OCI-LY7 (cell line): ENCODE measurements around the gene CNIH3. TPM values are rescaled to one million over a fixed set of nuclear protein-coding genes. Genes with fewer than 3 reads are reported as not detected.

ENCODE experiments used
- BruUV-seq: library from RNA; stranded (reverse); fragments of 400-500 nt; replicated peaks from 2 replicates; lab custom pipeline; 2021; lab: Mats Ljungman, UMichigan
- CTCF ChIA-PET: fragments of 300-600 bp; sonication (Branson Sonifier 250); formaldehyde crosslinking; loops from one replicate; lab custom pipeline; 2022; ENCODE audit warnings: antibody characterized with exemption; ENCODE audit not compliant: unreplicated experiment; lab: Charles Lee
- POLR2A ChIA-PET: fragments of 300-600 bp; sonication (Branson Sonifier 250); formaldehyde crosslinking; loops from one replicate; lab custom pipeline; 2022; ENCODE audit warnings: antibody characterized with exemption; lab: Charles Lee
- DNase-seq: peaks from one replicate; pipeline ENCODE4 v3.0.0-alpha.2; 2015; ENCODE audit warnings: low spot score
- H2AFZ ChIP-seq: fragments of 200-600 bp; sonication (generic), shearing (Covaris generic); 2 replicates; pipeline ENCODE4 v1.6.1; 2014; ENCODE audit warnings: mild to moderate bottlenecking, antibody characterized with exemption, low read length, moderate library complexity
- H3K27ac ChIP-seq: fragments of 200-600 bp; sonication (generic); 2 replicates; pipeline ENCODE4 v1.5.1; 2014; ENCODE audit warnings: mixed run types, low read depth, mild to moderate bottlenecking, moderate library complexity, low read length, inconsistent platforms; ENCODE audit not compliant: poor library complexity, severe bottlenecking
- H3K36me3 ChIP-seq: fragments of 200-600 bp; sonication (generic); 2 replicates; pipeline ENCODE4 v1.6.1; 2014; ENCODE audit warnings: mild to moderate bottlenecking, antibody characterized with exemption, low read length, moderate library complexity, mixed read lengths; ENCODE audit not compliant: insufficient read depth
- H3K4me1 ChIP-seq: fragments of 200-600 bp; sonication (generic); 2 replicates; pipeline ENCODE4 v1.5.1; 2014; ENCODE audit warnings: mild to moderate bottlenecking, low read length; ENCODE audit not compliant: insufficient read depth, poor library complexity, severe bottlenecking
- H3K4me2 ChIP-seq: fragments of 200-600 bp; sonication (generic); 2 replicates; pipeline ENCODE4 v1.6.1; 2014; ENCODE audit warnings: mild to moderate bottlenecking, low read length
- H3K4me3 ChIP-seq: fragments of 200-600 bp; sonication (generic); 2 replicates; pipeline ENCODE4 v1.5.1; 2014; ENCODE audit warnings: mild to moderate bottlenecking, low read depth, low read length; ENCODE audit not compliant: poor library complexity, severe bottlenecking
- H3K79me2 ChIP-seq: fragments of 200-600 bp; sonication (generic); 2 replicates; pipeline ENCODE4 v1.6.1; 2016; ENCODE audit warnings: low read depth, mild to moderate bottlenecking, low read length, moderate library complexity, mixed read lengths; ENCODE audit not compliant: insufficient read depth
- H3K9me2 ChIP-seq: fragments of 200-600 bp; sonication (generic); 2 replicates; pipeline ENCODE4 v1.6.1; 2016; ENCODE audit warnings: mild to moderate bottlenecking, low read length, mixed read lengths; ENCODE audit not compliant: insufficient read depth
- H3K9me3 ChIP-seq: fragments of 200-600 bp; sonication (generic); 2 replicates; pipeline ENCODE4 v1.6.1; 2014; ENCODE audit warnings: mild to moderate bottlenecking, mixed run types, low read length, mixed read lengths
- H4K20me1 ChIP-seq: fragments of 200-600 bp; sonication (generic); 2 replicates; pipeline ENCODE4 v1.6.1; 2014; ENCODE audit warnings: mild to moderate bottlenecking, antibody characterized with exemption, low read length, moderate library complexity, mixed read lengths; ENCODE audit not compliant: insufficient read depth
- CTCF ChIP-seq: fragments of 200-600 bp; sonication (generic); conservative IDR thresholded peaks from 2 replicates; pipeline ENCODE4 v1.5.1; 2014; ENCODE audit warnings: mild to moderate bottlenecking, antibody characterized with exemption, low read length, moderate library complexity, mixed read lengths
- EZH2phosphoT487 ChIP-seq: fragments of 200-600 bp; sonication (generic); IDR thresholded peaks from 2 replicates; pipeline ENCODE4 v1.6.1; 2018; ENCODE audit warnings: low read depth, borderline replicate concordance, mild to moderate bottlenecking, mixed run types, antibody characterized with exemption, low read length, moderate library complexity, mixed read lengths
- intact Hi-C: fragments of 100-400 bp; cut with micrococcal nuclease; formaldehyde crosslinking; loops from one replicate; pipeline ENCODE4 v1.10.0; 2022; ENCODE audit not compliant: unreplicated experiment
- total RNA-seq, 2 experiments: library from RNA; depleted of rRNA in 1 of 2; stranded (reverse); fragments of >200 nt in 1 of 2; shearing (Covaris generic) in 1 of 2; gene quantifications; 2 replicates each; pipeline ENCODE4 v1.2.3, GENCODE V29; 2014 to 2022

Gene CNIH3
- total RNA-seq, 2 experiments from 2014 or later = 1.9 to 2.4 TPM

GRCh38 chr1:224609333-224609732, 6.8 kb upstream of the CNIH3 start:
- intact Hi-C loops = loop anchor here (10.0 kb wide), 1 partner anchor 95 kb away; no protein-coding TSS in a partner anchor
- Histone ChIP-seq H3K4me3 (no peak overlapping the region), H3K9me2 (no peaks in the 10 kb centered on the region), H3K9me3 (no peaks in the 10 kb centered on the region), H4K20me1 (no peaks in the 10 kb centered on the region), H3K79me2 (no peaks in the 10 kb centered on the region), H3K27ac (no peak overlapping the region), H3K4me1 (no peaks in the 10 kb centered on the region), H2AFZ (no peak overlapping the region), H3K36me3 (no peaks in the 10 kb centered on the region), H3K4me2 (no peak overlapping the region)
- POLR2A ChIA-PET = interaction anchor here (0.5 kb wide), 1 partner anchor 377 kb away, joined by 3 read pairs; no protein-coding TSS in a partner anchor
- no peak for DNase-seq
- no TSS peak for BruUV-seq
- TF ChIP-seq CTCF (no peak), EZH2phosphoT487 (no peak)
- CTCF ChIA-PET = no interaction called here

GRCh38 chr1:224612246-224612645, 3.9 kb upstream of the CNIH3 start:
- H3K4me2 ChIP-seq = no peak overlapping the region
- intact Hi-C loops = no loop called here
- no peaks in the 10 kb centered on the region for H4K20me1 ChIP-seq
- no peaks in the 10 kb centered on the region for H3K4me1 ChIP-seq
- H3K27ac ChIP-seq = no peak overlapping the region
- no peak overlapping the region for H2AFZ ChIP-seq
- POLR2A ChIA-PET = no interaction called here
- no peaks in the 10 kb centered on the region for H3K36me3 ChIP-seq
- TF ChIP-seq EZH2phosphoT487 (no peak), CTCF (no peak)
- no peaks in the 10 kb centered on the region for H3K79me2 ChIP-seq
- H3K9me2 ChIP-seq = no peaks in the 10 kb centered on the region
- no peak overlapping the region for H3K4me3 ChIP-seq
- CTCF ChIA-PET = no interaction called here
- no peaks in the 10 kb centered on the region for H3K9me3 ChIP-seq
- no TSS peak for BruUV-seq
- no peak for DNase-seq

- intact Hi-C loops = no loop called here
- no peaks in the 10 kb centered on the region for H3K9me3 ChIP-seq
- no peaks in the 10 kb centered on the region for H3K4me1 ChIP-seq
- H3K4me3 ChIP-seq = no peak overlapping the region
- no peaks in the 10 kb centered on the region for H3K9me2 ChIP-seq
- H4K20me1 ChIP-seq = no peaks in the 10 kb centered on the region
- H3K4me2 ChIP-seq = no peak overlapping the region
- no peaks in the 10 kb centered on the region for H3K36me3 ChIP-seq
- no peak for TF ChIP-seq CTCF
- no peak for TF ChIP-seq EZH2phosphoT487
- no peaks in the 10 kb centered on the region for H3K79me2 ChIP-seq
- BruUV-seq = no TSS peak
- POLR2A ChIA-PET = interaction anchor here (0.7 to 1.2 kb wide), 2 partner anchors 19 to 30 kb away, joined by 3 to 5 read pairs; no protein-coding TSS in a partner anchor
- H2AFZ ChIP-seq = no peak overlapping the region
- DNase-seq = no peak
- CTCF ChIA-PET = no interaction called here
- no peak overlapping the region for H3K27ac ChIP-seq
Measured at GRCh38 chr1:224613486-224613885, 2.6 kb upstream of the CNIH3 start.
